ENCODE results near the gene RAB3D.
"Not testable (repeated sequence)": the region's sequence is repeated elsewhere in the genome, so short reads cannot be mapped to it uniquely, and the experiment has no call there.

RAB3D gene, protein sequence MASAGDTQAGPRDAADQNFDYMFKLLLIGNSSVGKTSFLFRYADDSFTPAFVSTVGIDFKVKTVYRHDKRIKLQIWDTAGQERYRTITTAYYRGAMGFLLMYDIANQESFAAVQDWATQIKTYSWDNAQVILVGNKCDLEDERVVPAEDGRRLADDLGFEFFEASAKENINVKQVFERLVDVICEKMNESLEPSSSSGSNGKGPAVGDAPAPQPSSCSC

DNA sequence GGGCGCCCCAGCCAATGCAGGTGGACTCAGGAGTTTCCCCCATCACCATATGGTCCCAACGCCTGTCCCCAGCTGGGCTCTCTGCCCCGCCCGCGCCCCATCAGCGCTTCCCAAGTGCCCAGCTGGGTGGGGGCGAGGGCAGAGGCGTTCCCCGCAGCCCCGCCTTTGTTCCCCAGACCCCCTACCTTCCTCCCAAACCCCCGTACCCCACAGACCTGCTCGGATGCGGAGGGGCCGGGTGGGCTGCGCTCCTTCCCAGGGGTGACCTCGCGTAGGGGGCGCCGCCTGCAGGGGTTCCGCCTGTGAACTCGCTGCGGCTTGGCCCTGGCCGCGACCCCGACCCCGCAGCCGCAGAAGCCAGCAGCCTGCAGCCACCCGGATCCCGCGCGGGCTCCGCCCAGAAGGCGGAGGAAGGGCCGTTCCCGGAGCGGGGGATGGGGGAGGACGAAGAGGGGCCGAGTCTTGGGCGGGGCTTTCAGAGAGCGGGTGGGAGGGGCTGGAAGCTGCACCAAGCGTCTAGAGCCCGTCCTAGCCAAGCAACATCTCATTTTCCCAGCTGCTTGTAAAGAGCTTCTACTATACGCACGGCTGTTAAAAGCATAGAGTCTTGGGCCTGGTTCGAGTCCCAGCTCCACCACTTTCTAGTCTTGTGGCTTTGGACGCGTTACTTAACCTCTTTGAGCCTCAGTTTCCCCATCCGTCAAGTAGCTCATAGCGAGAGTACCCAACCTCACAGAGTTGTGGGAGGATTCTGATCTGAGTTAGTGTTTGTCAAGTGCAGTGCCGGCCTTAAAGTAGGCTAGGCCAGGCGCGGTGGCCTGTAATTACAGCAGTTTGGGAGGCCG, at the start of gene RAB3D:
RAB3D (minus strand) TSS at position 404 of the 845 bp plus-strand sequence. CDS start 2,258 bp downstream, outside the sequence.
- DNase-seq, result peak; percentile 57

DNA sequence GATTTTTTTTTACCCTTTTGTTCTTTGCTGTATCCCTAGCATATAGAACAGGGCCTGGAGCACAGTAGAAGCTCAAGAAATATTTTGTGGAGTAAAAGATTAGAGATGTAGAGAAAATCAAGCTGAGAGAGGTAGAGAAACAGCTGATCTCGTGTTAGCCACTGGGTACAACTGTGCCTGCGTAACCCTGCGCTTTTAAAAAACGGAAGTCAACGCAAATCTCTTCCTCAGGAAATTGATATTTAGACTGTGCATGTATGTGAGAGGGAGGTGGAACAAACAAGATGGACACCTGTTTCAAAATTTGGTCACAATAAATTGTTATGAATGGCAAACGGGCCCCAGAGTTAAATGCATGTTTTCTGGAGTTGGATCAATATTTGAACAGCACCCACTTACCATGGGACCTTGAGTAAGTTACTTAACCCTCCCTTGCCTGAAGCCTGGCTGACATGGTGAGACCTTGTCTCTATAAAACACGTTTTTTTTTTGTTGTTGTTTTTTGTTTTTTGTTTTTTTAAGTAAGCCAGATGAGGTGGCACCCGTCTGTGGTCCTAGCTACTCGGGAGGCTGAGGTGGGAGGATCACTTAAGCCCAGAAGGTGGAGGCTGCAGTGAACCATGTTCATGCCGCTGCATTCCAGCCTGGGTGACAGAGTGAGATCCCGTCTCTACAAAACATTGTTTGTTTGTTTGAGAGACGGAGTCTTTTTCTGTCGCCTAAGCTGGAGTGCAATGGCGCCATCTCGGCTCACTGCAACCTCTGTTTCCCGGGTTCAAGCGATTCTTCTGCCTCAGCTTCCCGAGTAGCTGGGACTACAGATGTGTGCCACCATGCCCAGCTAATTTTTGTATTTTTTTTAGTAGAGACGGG, 47.9 kb upstream of the RAB3D start:
- no peak for DNase-seq

DNA sequence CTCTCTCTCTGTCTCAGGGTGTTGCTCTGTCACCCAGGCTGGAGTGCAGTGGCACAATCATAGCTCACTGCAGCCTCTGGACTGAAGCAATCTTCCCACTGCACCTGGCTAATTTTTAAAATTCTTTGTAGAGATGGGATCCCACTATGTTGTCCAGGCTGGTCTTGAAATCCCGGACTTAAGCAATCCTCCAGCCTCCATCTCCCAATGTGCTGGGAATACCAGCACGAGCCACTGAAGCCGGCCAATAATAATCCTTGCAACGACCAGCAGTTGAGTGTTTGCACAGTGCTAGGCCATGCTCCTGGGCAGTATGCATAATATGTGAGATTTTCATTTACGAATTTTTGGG, 45.3 kb upstream of the RAB3D start:
- no peak for DNase-seq

DNA sequence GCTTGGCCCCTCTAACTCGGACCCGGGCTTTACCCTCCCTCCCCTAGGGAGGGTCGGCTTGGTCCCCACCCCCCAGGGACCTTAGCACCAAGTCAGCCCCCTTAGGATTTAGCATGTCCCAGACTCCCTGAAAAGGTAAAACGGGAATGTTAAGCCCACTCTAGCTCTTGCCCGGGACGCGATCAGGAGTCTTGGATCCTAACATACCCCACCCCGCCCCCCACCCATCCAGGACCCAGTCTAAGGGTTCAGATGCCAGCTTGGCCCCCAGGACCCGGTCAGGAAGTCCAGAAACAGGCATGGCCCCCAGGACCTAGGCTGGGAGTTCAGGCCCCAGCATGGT, 44.2 kb upstream of the RAB3D start:
- no peak for DNase-seq

DNA sequence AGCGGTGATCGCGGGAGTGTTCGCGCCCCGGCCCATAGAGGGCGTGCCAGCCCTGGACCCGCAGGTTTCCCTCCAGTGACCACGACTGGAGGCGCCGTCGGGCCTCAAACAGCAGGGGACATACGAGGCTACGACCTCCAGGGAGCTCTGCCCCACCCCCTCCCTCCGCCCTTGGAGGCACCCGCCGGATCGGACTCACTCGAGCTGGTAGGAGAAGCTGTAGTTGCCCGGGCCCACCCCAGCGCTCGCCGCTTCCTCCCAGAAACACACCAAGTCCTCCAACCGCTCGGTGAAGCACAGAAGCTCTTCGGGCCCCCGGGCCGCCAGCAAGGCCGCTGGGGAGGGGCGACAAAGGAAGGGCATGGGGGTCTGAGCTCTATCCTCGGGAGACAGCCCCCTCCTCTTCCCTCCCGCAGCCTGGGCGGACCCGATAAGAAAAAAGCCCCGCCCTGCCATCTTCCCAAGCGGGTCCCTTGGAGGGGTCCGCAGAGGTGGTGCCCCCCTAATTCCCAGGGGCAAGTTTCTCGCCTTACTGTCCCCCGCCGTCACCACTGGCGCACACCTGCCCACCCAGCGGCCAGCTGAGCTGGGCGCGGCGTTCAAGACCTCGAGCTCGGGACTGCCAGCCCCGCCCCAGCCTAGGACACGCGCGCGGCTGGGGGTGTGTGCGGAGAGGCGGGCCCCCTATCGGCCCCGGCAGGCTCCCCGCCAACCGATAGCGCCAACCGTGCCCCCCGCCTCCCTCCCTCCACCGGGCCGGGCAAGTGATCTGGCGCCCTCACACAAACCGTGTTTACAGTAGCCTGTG, 43.6 kb upstream of the RAB3D start:
- DNase-seq, result no peak

DNA sequence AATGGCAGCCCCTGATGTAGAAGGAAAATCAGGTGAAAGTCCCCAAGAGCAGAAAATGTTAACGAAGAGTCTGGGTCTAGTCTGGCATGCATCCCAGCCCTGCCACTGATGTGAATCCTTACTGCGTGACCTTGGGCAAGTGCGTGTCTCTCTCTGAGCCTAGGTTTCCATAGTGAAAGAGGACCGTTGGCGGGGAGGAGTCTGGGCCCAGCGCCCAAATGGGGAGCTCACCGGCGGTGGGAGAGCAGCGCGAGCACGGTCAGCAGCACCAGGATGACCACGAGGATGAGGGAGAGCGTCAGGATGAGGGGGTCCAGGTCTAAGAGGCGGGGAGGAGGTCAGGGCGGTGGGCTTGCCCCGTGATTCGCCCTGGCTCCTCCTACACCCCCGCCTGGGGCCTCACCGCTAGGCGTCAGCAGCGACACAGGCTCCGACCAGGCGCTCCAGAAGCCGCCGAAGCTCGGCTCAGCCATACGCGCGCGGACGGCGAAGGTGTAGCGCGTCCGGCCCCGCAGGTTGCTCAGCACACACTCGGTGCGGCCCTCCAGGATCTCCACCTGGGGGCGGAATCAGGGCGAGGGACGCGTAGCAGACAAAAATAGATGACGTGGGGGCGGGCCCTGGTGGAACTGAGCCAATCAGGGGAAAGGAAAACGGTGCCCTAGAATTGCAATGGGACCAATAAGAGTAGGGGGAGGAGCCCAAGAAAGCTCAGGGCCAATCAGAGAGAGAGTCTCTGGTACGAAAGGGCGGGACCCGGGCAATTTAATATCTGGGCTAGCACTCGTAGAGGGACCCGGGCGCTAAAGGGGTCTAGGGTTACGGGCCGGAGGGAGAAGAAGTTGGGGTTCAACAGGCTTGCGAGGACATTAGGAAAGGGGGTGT, 41.4 kb upstream of the RAB3D start:
- DNase-seq, result peak; percentile 97

DNA sequence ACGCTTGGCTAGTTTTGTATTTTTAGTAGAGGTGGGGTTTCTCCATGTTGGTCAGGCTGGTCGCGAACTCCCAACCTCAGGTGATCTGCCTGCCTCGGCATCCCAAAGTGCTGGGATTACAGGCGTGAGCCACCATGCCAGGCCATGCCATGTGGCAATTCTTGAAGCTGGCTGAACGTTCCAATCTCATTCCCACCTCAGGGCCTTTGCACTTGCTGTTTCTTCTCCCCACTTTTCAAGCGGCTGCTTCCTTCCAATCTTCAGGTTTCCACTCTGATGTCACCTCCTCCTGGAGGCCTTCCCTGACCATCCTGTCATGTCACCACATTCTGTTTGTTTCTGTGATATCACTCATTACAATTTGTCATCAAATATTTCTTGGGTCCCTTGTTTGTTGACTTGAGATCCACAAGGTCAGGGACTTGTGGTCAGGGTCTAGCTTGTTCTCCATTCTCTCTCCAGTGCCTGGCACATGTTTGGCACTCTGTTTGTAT, 40.4 kb upstream of the RAB3D start:
- DNase-seq, result no peak

DNA sequence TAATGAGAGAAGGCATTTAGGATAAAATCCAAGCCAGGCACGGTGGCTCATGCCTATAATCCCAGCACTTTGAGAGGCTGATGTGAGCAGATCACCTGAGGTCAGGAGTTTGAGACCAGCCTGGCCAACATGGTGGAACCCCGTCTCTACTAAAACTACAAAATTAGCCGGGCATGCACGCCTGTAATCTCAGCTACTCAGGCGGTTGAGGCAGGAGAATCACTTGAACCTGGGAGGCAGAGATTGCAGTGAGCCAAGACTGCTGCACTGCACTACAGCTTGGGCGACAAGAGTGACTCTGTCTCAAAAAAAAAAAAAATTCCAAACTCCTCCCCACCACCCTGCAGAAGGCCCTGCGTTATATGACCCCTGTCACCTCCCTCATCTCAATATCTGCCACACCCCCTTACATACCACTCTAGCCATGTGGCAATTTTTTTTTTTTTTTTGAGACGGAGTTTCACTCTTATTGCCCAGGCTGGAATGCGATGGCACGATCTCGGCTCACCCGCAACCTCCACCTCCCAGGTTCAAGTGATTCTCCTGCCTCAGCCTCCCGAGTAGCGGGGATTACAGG, 39.9 kb upstream of the RAB3D start:
- DNase-seq, result not testable (repeated sequence)

DNA sequence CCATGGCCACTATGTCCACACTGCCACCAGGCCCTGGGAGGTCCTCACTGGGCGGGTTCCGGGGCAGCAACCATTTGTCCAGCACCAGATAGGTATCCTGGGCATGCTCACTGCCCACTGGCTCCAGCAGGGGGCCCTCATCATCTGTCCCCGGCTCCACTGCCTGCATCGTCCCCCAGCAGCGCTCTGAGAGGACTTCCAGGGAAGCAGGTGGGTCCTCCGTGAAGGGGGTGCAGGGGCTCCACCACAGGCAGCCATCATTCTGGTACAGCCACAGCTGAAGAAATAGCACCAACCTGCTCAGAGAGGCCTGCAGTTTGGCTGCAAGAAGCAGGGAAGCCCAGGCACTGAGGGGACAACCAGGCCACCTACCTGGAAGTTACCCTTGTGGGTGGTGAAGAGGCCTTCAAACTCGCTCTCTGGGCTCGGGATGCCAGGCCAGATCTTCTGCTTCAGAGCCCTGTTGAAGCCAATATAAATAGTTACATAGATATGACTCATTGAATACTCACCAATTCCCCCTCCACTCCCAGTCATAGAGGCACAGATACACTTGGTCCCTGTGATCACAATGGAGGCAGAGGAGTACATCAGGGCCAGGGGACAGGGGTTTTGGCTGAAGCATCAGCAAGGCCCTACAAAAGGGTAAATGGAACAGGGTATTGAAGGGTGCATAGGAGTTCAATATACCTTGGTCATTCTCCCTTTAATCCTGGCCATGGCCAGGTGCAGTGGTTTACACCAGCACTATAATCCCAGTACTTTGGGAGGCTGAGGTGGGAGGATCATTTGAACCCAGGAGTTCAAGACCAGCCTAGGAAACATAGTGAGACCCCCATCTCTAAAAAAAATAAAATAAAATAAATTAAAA, 39.1 kb upstream of the RAB3D start:
- DNase-seq, result peak; percentile 70

DNA sequence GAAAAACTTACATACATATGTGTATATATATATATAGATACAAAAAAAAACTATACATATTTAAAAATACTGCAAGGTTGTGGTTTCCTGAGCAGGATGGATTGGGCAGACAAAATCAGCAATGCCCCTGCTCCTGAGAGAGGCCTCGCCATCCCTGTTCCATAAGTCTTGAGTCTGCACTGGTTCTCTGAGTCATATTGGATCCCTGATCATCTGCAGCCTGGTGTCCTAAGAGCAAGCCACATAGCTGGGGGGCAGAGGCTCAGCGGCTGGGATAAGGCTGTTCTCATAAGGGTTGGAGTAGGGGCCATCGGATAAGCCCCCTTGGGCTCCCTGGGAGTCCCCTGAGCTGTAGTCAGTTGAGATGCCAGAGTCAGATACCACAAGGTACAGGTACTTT, 38.3 kb upstream of the RAB3D start:
- DNase-seq, result no peak

DNA sequence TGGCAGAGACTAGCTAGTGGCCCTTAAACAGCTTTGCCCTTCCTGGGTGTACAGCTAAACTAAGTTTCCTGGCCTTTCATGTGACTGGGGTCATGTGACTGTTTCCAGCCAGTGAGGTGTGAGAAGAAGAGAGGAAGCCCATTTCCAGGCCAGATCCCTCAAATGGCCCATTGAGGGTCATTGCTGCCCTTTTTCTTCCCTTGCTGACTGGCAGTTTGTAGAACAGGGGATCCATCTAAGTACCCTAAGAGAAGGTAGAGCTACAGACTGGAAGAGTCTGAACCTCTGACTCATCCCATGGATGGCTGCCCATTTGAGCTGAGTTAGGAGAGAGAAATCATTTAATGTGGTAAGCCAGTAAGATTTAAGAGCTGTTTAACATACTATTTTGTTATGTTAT, 37.8 kb upstream of the RAB3D start:
- no peak for DNase-seq

DNA sequence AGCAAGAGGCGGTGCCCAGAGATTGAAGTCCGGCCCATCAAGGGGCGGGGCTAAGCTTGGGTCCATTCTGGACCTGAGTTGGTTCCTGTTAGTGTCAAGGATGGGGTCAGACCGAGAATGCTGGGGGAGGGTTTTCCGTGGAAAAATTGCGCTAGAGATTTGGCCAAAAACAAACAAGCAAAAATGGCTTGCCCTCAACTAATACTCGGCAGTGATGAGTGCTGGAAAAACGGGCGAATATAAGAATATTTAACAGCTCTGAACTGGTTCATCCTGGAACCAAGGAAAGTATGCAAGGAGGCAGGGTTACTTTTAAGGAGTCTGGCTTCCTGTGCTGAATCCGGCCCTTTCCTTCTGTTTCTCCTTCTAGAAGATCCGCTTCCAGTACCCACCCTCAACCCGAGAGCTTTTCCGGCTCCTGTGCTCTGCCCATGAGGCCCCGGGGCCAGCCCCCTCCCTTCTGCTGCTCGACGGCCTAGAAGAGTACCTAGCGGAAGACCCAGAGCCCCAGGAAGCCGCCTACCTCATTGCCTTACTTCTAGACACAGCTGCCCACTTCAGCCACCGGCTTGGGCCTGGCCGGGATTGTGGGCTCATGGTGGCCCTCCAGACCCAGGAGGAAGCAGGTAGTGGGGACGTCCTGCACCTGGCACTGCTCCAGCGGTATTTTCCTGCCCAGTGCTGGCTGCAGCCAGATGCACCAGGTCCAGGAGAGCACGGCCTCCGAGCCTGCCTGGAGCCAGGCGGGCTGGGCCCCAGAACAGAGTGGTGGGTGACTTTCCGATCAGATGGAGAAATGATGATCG, 35.9 kb upstream of the RAB3D start:
- DNase-seq, result peak; percentile 32

DNA sequence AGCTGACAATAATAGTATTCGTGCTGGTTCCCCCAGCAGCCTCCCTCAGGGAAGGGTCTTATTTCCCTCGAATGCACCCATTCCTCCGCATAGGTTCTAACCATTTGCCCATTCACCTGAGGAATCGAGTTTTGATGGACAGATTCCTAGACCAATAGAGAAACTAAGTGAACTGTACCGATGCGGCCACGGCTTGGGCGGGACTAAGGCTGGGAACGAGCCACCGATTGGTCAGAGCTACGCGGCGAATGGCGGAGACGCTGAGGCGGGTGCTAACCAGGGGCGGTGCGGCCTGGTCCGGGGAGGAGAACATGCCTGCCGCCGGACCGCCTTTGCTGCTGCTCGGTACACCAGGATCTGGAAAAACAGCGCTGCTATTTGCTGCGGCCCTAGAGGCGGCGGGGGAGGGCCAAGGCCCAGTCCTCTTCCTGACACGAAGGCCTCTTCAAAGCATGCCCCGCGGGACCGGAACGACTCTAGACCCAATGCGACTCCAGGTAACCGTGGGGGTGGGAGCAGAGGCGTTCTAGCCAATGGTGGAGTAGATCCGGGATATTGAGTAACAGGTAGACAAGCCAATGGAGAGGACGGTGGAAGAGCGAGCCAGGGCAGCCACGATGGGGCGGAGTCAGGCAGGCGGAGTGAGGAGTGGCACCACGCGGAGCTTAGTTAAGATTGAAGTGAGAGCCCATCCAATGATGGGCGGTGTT, 35.1 kb upstream of the RAB3D start, which contains the start of gene SWSAP1:
SWSAP1 (plus strand) TSS at position 234 of the 710 bp plus-strand sequence; CDS start at position 249, 15 bp downstream.
- peak; percentile 98 for DNase-seq

DNA sequence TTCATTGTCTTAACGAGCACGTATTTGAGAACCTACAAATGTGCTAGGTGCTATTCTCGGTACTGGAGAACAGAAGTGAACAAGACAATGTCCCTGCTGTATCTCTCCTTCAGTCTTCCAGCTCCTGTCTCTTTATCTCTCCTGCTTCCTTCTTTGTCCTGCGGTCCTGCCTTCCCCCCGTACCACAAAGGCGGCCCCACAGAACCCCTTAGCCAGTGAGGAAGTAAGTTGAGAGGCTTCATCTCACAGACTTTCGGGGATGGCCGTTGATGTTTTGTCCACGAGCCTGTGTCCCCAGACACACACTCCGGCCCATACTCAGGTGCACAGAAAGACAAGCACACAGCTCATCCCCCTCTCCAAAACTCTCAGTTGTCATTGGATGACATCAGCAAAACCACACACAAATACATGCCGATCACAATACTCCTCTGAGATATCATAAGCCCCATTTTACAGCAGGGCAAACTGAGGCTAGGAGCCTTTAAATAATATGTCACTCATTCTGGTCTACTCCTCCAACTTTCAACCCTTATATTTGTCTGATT, 34.5 kb upstream of the RAB3D start:
- no peak for DNase-seq

DNA sequence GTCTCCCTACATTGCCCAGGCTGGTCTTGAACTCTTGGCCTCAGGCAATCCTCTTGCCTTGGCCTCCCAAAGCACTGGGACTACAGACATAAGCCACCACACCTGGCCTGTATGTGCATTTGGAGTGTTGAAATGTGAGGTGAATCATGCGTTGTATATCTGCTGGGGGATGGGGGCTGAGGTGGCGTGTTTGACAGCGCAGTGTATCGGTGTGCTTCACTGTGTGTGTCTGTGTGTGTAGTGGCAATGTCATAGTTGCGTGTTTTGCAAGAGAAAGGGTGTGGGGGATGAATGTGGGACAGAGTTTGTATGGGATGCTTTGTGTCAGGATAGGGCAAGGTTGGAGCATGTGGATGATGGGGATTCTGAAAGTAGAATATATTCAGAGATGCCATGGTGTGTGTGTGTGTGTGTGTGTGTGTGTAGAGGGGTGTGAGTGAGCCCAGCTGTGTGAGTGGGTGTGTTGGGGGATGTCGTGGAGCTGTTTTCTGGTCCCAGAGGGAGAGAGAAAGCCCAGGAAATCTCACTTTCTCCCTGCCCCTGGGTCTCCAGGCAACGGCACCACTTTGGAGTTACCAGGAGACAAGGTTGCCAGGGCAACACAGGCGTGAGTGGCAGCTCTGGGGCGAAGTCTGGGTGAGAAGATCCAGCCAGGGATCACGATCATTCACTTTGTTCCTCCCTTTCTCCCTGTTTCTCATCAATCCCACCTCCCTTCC, 33.9 kb upstream of the RAB3D start:
- peak; percentile 65 for DNase-seq

DNA sequence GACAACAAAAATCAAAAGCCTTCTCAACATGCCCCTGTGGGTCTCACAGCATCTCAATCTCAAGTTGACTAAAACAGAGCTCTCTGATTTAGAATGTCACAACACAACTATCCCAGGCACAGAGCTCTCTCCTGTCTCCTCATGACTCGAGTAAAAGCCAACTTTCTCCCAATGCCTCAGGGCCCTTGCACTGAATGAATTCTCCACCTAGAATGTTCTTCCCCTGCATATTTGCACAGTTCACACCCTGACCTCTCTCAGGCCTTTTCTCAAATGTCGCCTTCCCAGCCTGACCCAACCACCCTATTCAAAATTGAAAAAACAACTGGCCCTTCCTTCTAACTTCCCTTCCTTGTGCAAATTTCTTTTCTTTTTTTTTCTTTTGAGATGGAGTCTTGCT, 31.3 kb upstream of the RAB3D start:
- DNase-seq, result no peak

DNA sequence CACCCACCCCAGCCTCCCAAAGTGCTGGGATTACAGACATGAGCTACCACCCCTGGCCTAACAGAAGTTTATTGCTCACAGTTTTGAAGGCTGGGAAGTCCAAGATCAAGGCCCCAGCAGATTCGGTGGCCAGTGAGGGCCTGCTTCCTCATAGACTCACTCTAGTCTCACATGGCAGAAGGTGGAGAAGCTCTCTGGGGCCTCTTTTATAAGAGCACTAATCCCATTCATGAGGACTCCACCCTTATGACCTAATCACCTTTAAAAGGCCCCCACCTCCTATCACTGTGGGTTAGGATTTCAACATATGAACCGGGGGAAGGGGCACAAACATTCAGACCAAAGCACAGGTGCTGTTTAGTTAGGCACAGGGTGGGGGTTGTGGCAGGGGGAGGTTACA, 28.1 kb upstream of the RAB3D start:
- DNase-seq, result no peak
